ENCODE data around the gene HECW1.

HECW1 gene

GRCh38 chr7:43467406-43467805 is 355.0 kb downstream of the HECW1 start:
- H3K27me3 ChIP-seq (ENCODE audit: insufficient read depth, low read length, poor library complexity): no peaks in the 10 kb centered on the region
- H4K5ac ChIP-seq (ENCODE audit: low read length): no peak overlapping the region
- H3K56ac ChIP-seq (ENCODE audit: low read length): no peak overlapping the region
- WGBS (ENCODE audit: extremely low coverage, insufficient coverage, low lambda C conversion rate): no CpG with 5 or more reads among the region's 5 CpGs
- no peaks in the 10 kb centered on the region for H3K36me3 ChIP-seq (ENCODE audit: control insufficient read depth, insufficient read depth, low read length)
- no peak overlapping the region for H2BK5ac ChIP-seq (ENCODE audit: low read length)
- H3K4me1 ChIP-seq (ENCODE audit: control insufficient read depth, low read depth, low read length): no peaks in the 10 kb centered on the region
- H3K23ac ChIP-seq (ENCODE audit: low read length): no peak overlapping the region
- no peak overlapping the region for H3K4me3 ChIP-seq (ENCODE audit: low read length)
- no peak overlapping the region for H2BK15ac ChIP-seq (replicated peaks; ENCODE audit: low read depth)
- no peak overlapping the region for H3K4me2 ChIP-seq (ENCODE audit: low read length)
- no peak overlapping the region for H2BK120ac ChIP-seq (ENCODE audit: low read depth, low read length)
- H4K8ac ChIP-seq (ENCODE audit: low read depth, low read length): no peak overlapping the region
- H3K79me2 ChIP-seq (ENCODE audit: control insufficient read depth, insufficient read depth, low read length): no peaks in the 10 kb centered on the region
- no peak overlapping the region for H3K18ac ChIP-seq (ENCODE audit: low read length)
- H3K79me1 ChIP-seq (ENCODE audit: low read length): no peaks in the 10 kb centered on the region
- DNase-seq: no peak
- H3K9ac ChIP-seq (ENCODE audit: low read length): no peak overlapping the region
- H3K27ac ChIP-seq (ENCODE audit: low read depth, low read length): no peak overlapping the region
- H3K4ac ChIP-seq (ENCODE audit: low read depth, low read length): no peak overlapping the region
- no peak overlapping the region for H2AK5ac ChIP-seq (ENCODE audit: low read length)

DNA sequence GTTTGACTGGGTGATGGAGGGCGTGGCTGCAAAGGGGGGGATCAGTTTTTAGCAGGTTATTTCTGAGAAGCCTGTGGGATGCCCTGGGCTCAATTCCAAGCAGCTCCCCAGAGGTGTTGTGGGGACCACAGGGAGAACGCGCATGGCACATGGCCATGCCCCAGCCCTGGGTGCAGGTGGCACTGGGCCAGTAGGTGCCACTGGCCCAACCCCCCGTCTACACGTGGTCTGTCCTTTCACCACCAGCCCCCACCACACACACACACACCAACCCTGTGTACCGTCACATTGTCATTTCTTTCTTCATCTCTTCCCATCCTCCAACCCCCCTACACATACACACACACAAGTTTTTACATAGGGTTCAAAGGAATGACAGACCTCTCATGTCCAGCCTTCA is 355.4 kb downstream of the HECW1 start:
- no peak overlapping the region for H2BK15ac ChIP-seq (replicated peaks; ENCODE audit: low read depth)
- H3K56ac ChIP-seq (ENCODE audit: low read length): no peak overlapping the region
- H3K18ac ChIP-seq (ENCODE audit: low read length): no peak overlapping the region
- no peaks in the 10 kb centered on the region for H3K27me3 ChIP-seq (ENCODE audit: insufficient read depth, low read length, poor library complexity)
- H4K8ac ChIP-seq (ENCODE audit: low read depth, low read length): no peak overlapping the region
- no peaks in the 10 kb centered on the region for H3K79me1 ChIP-seq (ENCODE audit: low read length)
- no peaks in the 10 kb centered on the region for H3K4me1 ChIP-seq (ENCODE audit: control insufficient read depth, low read depth, low read length)
- no peak overlapping the region for H2BK120ac ChIP-seq (ENCODE audit: low read depth, low read length)
- H3K4me2 ChIP-seq (ENCODE audit: low read length): no peak overlapping the region
- no peak overlapping the region for H3K9ac ChIP-seq (ENCODE audit: low read length)
- H3K36me3 ChIP-seq (ENCODE audit: control insufficient read depth, insufficient read depth, low read length): no peaks in the 10 kb centered on the region
- H4K5ac ChIP-seq (ENCODE audit: low read length): no peak overlapping the region
- H3K4ac ChIP-seq (ENCODE audit: low read depth, low read length): no peak overlapping the region
- no peak overlapping the region for H3K23ac ChIP-seq (ENCODE audit: low read length)
- no peak overlapping the region for H3K27ac ChIP-seq (ENCODE audit: low read depth, low read length)
- H2AK5ac ChIP-seq (ENCODE audit: low read length): no peak overlapping the region
- H2BK5ac ChIP-seq (ENCODE audit: low read length): no peak overlapping the region
- DNase-seq: no peak
- H3K4me3 ChIP-seq (ENCODE audit: low read length): no peak overlapping the region
- no peaks in the 10 kb centered on the region for H3K79me2 ChIP-seq (ENCODE audit: control insufficient read depth, insufficient read depth, low read length)
- 100% methylated on average over 1 of the region's 6 CpGs for WGBS (ENCODE audit: extremely low coverage, insufficient coverage, low lambda C conversion rate)

DNA sequence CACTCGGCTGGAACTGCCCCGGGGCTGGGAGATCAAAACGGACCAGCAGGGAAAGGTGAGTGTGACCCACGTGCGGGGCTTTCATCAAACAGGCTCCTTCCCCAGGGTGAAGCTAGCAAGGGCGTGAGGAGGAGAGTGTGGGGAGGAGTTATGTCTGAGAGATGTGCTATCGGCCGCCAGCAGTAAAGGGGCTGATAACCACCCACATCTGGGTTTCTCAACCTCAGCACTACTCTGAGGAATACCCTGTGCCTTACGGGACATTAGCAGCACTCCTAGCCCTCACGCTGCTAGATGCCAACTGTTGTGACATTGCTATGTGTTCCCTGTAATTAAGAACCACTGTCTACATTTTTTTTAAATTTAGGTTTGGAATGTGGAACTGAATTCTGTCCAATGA is 356.6 kb downstream of the HECW1 start:
- H3K4me3 ChIP-seq (ENCODE audit: low read length): no peak overlapping the region
- H3K79me1 ChIP-seq (ENCODE audit: low read length): no peaks in the 10 kb centered on the region
- no peaks in the 10 kb centered on the region for H3K27me3 ChIP-seq (ENCODE audit: insufficient read depth, low read length, poor library complexity)
- no peak overlapping the region for H2BK15ac ChIP-seq (replicated peaks; ENCODE audit: low read depth)
- H3K4me1 ChIP-seq (ENCODE audit: control insufficient read depth, low read depth, low read length): no peaks in the 10 kb centered on the region
- H3K36me3 ChIP-seq (ENCODE audit: control insufficient read depth, insufficient read depth, low read length): no peaks in the 10 kb centered on the region
- no peak overlapping the region for H3K9ac ChIP-seq (ENCODE audit: low read length)
- no peak for DNase-seq
- no peak overlapping the region for H2AK5ac ChIP-seq (ENCODE audit: low read length)
- H3K18ac ChIP-seq (ENCODE audit: low read length): no peak overlapping the region
- H3K56ac ChIP-seq (ENCODE audit: low read length): no peak overlapping the region
- H3K27ac ChIP-seq (ENCODE audit: low read depth, low read length): no peak overlapping the region
- H3K4ac ChIP-seq (ENCODE audit: low read depth, low read length): no peak overlapping the region
- H4K5ac ChIP-seq (ENCODE audit: low read length): no peak overlapping the region
- no peak overlapping the region for H2BK5ac ChIP-seq (ENCODE audit: low read length)
- H3K4me2 ChIP-seq (ENCODE audit: low read length): no peak overlapping the region
- no peak overlapping the region for H3K23ac ChIP-seq (ENCODE audit: low read length)
- no CpG with 5 or more reads among the region's 10 CpGs for WGBS (ENCODE audit: extremely low coverage, insufficient coverage, low lambda C conversion rate)
- H4K8ac ChIP-seq (ENCODE audit: low read depth, low read length): no peak overlapping the region
- H3K79me2 ChIP-seq (ENCODE audit: control insufficient read depth, insufficient read depth, low read length): no peaks in the 10 kb centered on the region
- no peak overlapping the region for H2BK120ac ChIP-seq (ENCODE audit: low read depth, low read length)

DNA sequence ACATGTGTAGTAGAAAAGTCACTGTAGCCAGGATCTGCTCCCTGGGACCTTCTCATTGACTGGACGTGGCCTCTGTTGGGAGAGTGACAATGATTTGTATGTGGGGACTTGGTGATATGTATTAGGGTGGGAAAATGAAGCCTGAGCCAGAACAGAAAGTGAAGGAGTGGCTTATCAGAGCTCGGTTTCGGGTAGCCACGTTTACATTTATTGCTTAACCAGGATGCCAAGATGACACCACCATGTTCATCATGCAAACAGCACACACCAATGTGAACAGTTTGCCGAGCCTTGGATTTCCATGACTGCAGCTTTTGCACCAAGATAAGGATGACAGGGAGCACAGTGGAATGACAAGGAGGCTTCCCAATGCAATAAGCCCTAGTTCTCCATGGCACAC is 357.7 kb downstream of the HECW1 start:
- no peak overlapping the region for H3K4ac ChIP-seq (ENCODE audit: low read depth, low read length)
- no peaks in the 10 kb centered on the region for H3K36me3 ChIP-seq (ENCODE audit: control insufficient read depth, insufficient read depth, low read length)
- DNase-seq: no peak
- no peaks in the 10 kb centered on the region for H3K27me3 ChIP-seq (ENCODE audit: insufficient read depth, low read length, poor library complexity)
- H2BK15ac ChIP-seq (replicated peaks; ENCODE audit: low read depth): no peak overlapping the region
- no peak overlapping the region for H4K5ac ChIP-seq (ENCODE audit: low read length)
- no peaks in the 10 kb centered on the region for H3K79me2 ChIP-seq (ENCODE audit: control insufficient read depth, insufficient read depth, low read length)
- no peak overlapping the region for H2AK5ac ChIP-seq (ENCODE audit: low read length)
- H3K4me1 ChIP-seq (ENCODE audit: control insufficient read depth, low read depth, low read length): no peaks in the 10 kb centered on the region
- no peak overlapping the region for H3K56ac ChIP-seq (ENCODE audit: low read length)
- no peak overlapping the region for H3K4me2 ChIP-seq (ENCODE audit: low read length)
- H2BK120ac ChIP-seq (ENCODE audit: low read depth, low read length): no peak overlapping the region
- no peak overlapping the region for H2BK5ac ChIP-seq (ENCODE audit: low read length)
- H3K79me1 ChIP-seq (ENCODE audit: low read length): no peaks in the 10 kb centered on the region
- no peak overlapping the region for H3K18ac ChIP-seq (ENCODE audit: low read length)
- no peak overlapping the region for H3K23ac ChIP-seq (ENCODE audit: low read length)
- H3K4me3 ChIP-seq (ENCODE audit: low read length): no peak overlapping the region
- no peak overlapping the region for H4K8ac ChIP-seq (ENCODE audit: low read depth, low read length)
- no peak overlapping the region for H3K9ac ChIP-seq (ENCODE audit: low read length)
- no CpG with 5 or more reads among the region's 5 CpGs for WGBS (ENCODE audit: extremely low coverage, insufficient coverage, low lambda C conversion rate)
- no peak overlapping the region for H3K27ac ChIP-seq (ENCODE audit: low read depth, low read length)

GRCh38 chr7:43475983-43476382 is 363.5 kb downstream of the HECW1 start:
- H3K79me2 ChIP-seq (ENCODE audit: control insufficient read depth, insufficient read depth, low read length): no peaks in the 10 kb centered on the region
- WGBS (ENCODE audit: extremely low coverage, insufficient coverage, low lambda C conversion rate): no CpG with 5 or more reads among the region's 1 CpG
- H4K5ac ChIP-seq (ENCODE audit: low read length): no peak overlapping the region
- H3K4me3 ChIP-seq (ENCODE audit: low read length): no peak overlapping the region
- H3K9ac ChIP-seq (ENCODE audit: low read length): no peak overlapping the region
- H2BK5ac ChIP-seq (ENCODE audit: low read length): no peak overlapping the region
- H3K27me3 ChIP-seq (ENCODE audit: insufficient read depth, low read length, poor library complexity): no peaks in the 10 kb centered on the region
- H4K8ac ChIP-seq (ENCODE audit: low read depth, low read length): no peak overlapping the region
- H3K4me2 ChIP-seq (ENCODE audit: low read length): no peak overlapping the region
- H2BK15ac ChIP-seq (replicated peaks; ENCODE audit: low read depth): no peak overlapping the region
- H3K23ac ChIP-seq (ENCODE audit: low read length): no peak overlapping the region
- no peak overlapping the region for H3K27ac ChIP-seq (ENCODE audit: low read depth, low read length)
- H3K4ac ChIP-seq (ENCODE audit: low read depth, low read length): no peak overlapping the region
- no peaks in the 10 kb centered on the region for H3K36me3 ChIP-seq (ENCODE audit: control insufficient read depth, insufficient read depth, low read length)
- H3K18ac ChIP-seq (ENCODE audit: low read length): no peak overlapping the region
- no peaks in the 10 kb centered on the region for H3K4me1 ChIP-seq (ENCODE audit: control insufficient read depth, low read depth, low read length)
- H3K79me1 ChIP-seq (ENCODE audit: low read length): no peaks in the 10 kb centered on the region
- no peak overlapping the region for H2BK120ac ChIP-seq (ENCODE audit: low read depth, low read length)
- no peak overlapping the region for H3K56ac ChIP-seq (ENCODE audit: low read length)
- no peak for DNase-seq
- no peak overlapping the region for H2AK5ac ChIP-seq (ENCODE audit: low read length)

DNA sequence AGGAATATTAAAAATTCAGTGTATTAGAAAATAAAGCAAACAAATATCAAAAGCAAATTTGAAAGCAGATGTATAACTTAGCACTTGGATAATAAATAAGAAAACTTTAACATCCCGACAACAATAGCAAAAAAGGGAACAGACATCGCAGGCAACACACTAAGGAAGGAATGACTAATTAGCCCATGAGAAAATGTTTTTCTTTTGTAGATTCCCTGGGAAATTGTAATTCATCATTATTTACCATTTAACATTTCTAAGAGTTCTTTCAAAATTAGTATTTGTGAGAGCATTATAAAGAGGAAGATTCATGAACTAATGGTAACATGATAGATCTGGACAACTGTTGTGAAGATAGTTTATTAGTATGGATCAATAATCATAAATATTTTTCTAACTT is 364.4 kb downstream of the HECW1 start:
- H3K23ac ChIP-seq (ENCODE audit: low read length): no peak overlapping the region
- no peak overlapping the region for H4K8ac ChIP-seq (ENCODE audit: low read depth, low read length)
- WGBS (ENCODE audit: extremely low coverage, insufficient coverage, low lambda C conversion rate): no CpG with 5 or more reads among the region's 2 CpGs

More for the DNA sequence above, 364.4 kb downstream of the HECW1 start:
- Histone ChIP-seq H3K27me3 (ENCODE audit: insufficient read depth, low read length, poor library complexity) (no peaks in the 10 kb centered on the region), H3K9ac (ENCODE audit: low read length) (no peak overlapping the region), H4K5ac (ENCODE audit: low read length) (no peak overlapping the region), H3K56ac (ENCODE audit: low read length) (no peak overlapping the region), H3K4ac (ENCODE audit: low read depth, low read length) (no peak overlapping the region), H3K4me3 (ENCODE audit: low read length) (no peak overlapping the region), H2BK15ac (replicated peaks; ENCODE audit: low read depth) (no peak overlapping the region), H3K18ac (ENCODE audit: low read length) (no peak overlapping the region), H3K4me2 (ENCODE audit: low read length) (no peak overlapping the region), H3K36me3 (ENCODE audit: control insufficient read depth, insufficient read depth, low read length) (no peaks in the 10 kb centered on the region), H3K4me1 (ENCODE audit: control insufficient read depth, low read depth, low read length) (no peaks in the 10 kb centered on the region), H3K79me2 (ENCODE audit: control insufficient read depth, insufficient read depth, low read length) (no peaks in the 10 kb centered on the region), H3K79me1 (ENCODE audit: low read length) (no peaks in the 10 kb centered on the region), H2BK120ac (ENCODE audit: low read depth, low read length) (no peak overlapping the region), H2BK5ac (ENCODE audit: low read length) (no peak overlapping the region), H3K27ac (ENCODE audit: low read depth, low read length) (no peak overlapping the region), H2AK5ac (ENCODE audit: low read length) (no peak overlapping the region)
- no peak for DNase-seq

Data from mesendoderm (in vitro differentiated cells).